GM23338 (cell line): ENCODE results near the gene AKAP7. TPM values are rescaled to one million over a fixed set of nuclear protein-coding genes. Genes with fewer than 3 reads are reported as not detected.
A peak's percentile ranks its signal among the peaks of the same experiment; 100 is the strongest.

Experiments used
- ATAC-seq: fragments of 200-7000 bp; cut with Tn5 transposase; 3 replicates; pipeline ENCODE4 v1.9.1; 2020
- DNase-seq: peaks from one replicate; pipeline ENCODE4 v3.0.0-alpha.2; 2015; ENCODE audit warnings: low spot score
- H2AFZ ChIP-seq: fragments of 200-600 bp; sonication (generic); 2 replicates; pipeline ENCODE4 v1.8.0; 2016; ENCODE audit warnings: antibody characterized with exemption, mild to moderate bottlenecking, moderate library complexity
- H3F3A ChIP-seq: fragments of 200-600 bp; sonication (generic); replicated peaks from 2 replicates; pipeline ENCODE4 v1.8.0; 2017; ENCODE audit warnings: antibody characterized with exemption, mixed run types, low read depth
- H3K27ac ChIP-seq: fragments of 200-600 bp; sonication (generic); 2 replicates; pipeline ENCODE4 v1.6.1; 2016; ENCODE audit warnings: low read depth
- H3K27me3 ChIP-seq: fragments of 200-600 bp; sonication (generic); 2 replicates; pipeline ENCODE4 v1.8.0; 2016; ENCODE audit warnings: mild to moderate bottlenecking, mixed run types, moderate library complexity; ENCODE audit not compliant: insufficient read depth
- H3K36me3 ChIP-seq: fragments of 200-600 bp; sonication (generic); 2 replicates; pipeline ENCODE4 v1.8.0; 2016; ENCODE audit warnings: mild to moderate bottlenecking; ENCODE audit not compliant: insufficient read depth
- H3K4me1 ChIP-seq: fragments of 200-600 bp; sonication (generic); 2 replicates; pipeline ENCODE4 v1.8.0; 2016; ENCODE audit warnings: mild to moderate bottlenecking, moderate library complexity; ENCODE audit not compliant: insufficient read depth
- H3K4me2 ChIP-seq: fragments of 200-600 bp; sonication (generic); 2 replicates; pipeline ENCODE4 v1.7.1; 2017; ENCODE audit warnings: mixed run types
- H3K4me3 ChIP-seq: fragments of 200-600 bp; sonication (generic); 2 replicates; pipeline ENCODE4 v1.6.1; 2016; ENCODE audit warnings: mixed run types
- H3K79me2 ChIP-seq: fragments of 200-600 bp; sonication (generic); replicated peaks from 2 replicates; pipeline ENCODE4 v1.8.0; 2017; ENCODE audit warnings: mild to moderate bottlenecking; ENCODE audit not compliant: insufficient read depth
- H3K9me2 ChIP-seq: fragments of 200-600 bp; sonication (generic); 2 replicates; pipeline ENCODE4 v1.8.0; 2017; ENCODE audit not compliant: insufficient read depth
- H4K20me1 ChIP-seq: fragments of 200-600 bp; sonication (generic); replicated peaks from 2 replicates; pipeline ENCODE4 v1.8.0; 2017; ENCODE audit warnings: mild to moderate bottlenecking; ENCODE audit not compliant: insufficient read depth
- H3K27ac Mint-ChIP-seq: 2 replicates; pipeline ENCODE4 v1.8.0; 2020; ENCODE audit warnings: inconsistent platforms, mild to moderate bottlenecking, moderate library complexity, mixed read lengths
- H3K27me3 Mint-ChIP-seq: 3 replicates; pipeline ENCODE4 v1.8.0; 2022; ENCODE audit warnings: low read depth, mild to moderate bottlenecking, moderate library complexity, mixed read lengths, inconsistent platforms; ENCODE audit not compliant: insufficient read depth, poor library complexity
- H3K36me3 Mint-ChIP-seq: 3 replicates; pipeline ENCODE4 v1.8.0; 2021; ENCODE audit warnings: low read depth, mild to moderate bottlenecking, inconsistent platforms, moderate library complexity, mixed read lengths
- H3K4me1 Mint-ChIP-seq: 3 replicates; pipeline ENCODE4 v1.8.0; 2020; ENCODE audit warnings: mild to moderate bottlenecking, inconsistent platforms, mixed read lengths
- H3K4me3 Mint-ChIP-seq: 3 replicates; pipeline ENCODE4 v1.8.0; 2021; ENCODE audit warnings: moderate library complexity, mild to moderate bottlenecking, inconsistent platforms, mixed read lengths
- H3K9me3 Mint-ChIP-seq: 3 replicates; pipeline ENCODE4 v1.8.0; 2020; ENCODE audit warnings: moderate library complexity, mild to moderate bottlenecking, inconsistent platforms, mixed read lengths
- CREB1 ChIP-seq: fragments of 250-450 bp; sonication (Bioruptor Pico); IDR thresholded peaks from 2 replicates; pipeline ENCODE4 v1.5.0; 2020; ENCODE audit warnings: low read depth, mild to moderate bottlenecking, moderate library complexity
- EZH2 ChIP-seq: fragments of 200-600 bp; sonication (generic); IDR thresholded peaks from one replicate; pipeline ENCODE4 v1.8.0; 2017; ENCODE audit warnings: antibody characterized with exemption, mild to moderate bottlenecking, low read depth; ENCODE audit not compliant: unreplicated experiment
- JUNB ChIP-seq: IDR thresholded peaks from one replicate; pipeline ENCODE4 v1.6.1; 2016; ENCODE audit warnings: antibody characterized with exemption; ENCODE audit not compliant: unreplicated experiment
- POLR2AphosphoS5 ChIP-seq: IDR thresholded peaks from 2 replicates; pipeline ENCODE4 v1.6.1; 2016; ENCODE audit warnings: antibody characterized with exemption, low read depth
- STAT1 ChIP-seq: IDR thresholded peaks from one replicate; pipeline ENCODE4 v1.6.1; 2016; ENCODE audit warnings: antibody characterized with exemption; ENCODE audit not compliant: unreplicated experiment
- ZNF331 ChIP-seq: fragments of 250-450 bp; sonication (Bioruptor Pico); IDR thresholded peaks from 2 replicates; pipeline ENCODE4 v1.5.0; 2020; ENCODE audit warnings: low read depth, mild to moderate bottlenecking, moderate library complexity
- ZNF462 ChIP-seq: fragments of 250-450 bp; sonication (Bioruptor Pico); IDR thresholded peaks from 2 replicates; pipeline ENCODE4 v1.5.0; 2020; ENCODE audit warnings: mild to moderate bottlenecking, moderate library complexity
- polyA plus RNA-seq: library from polyadenylated mRNA; unstranded; fragments of >200 nt; fragmentation: Nextera tagmentation; extraction: Ambion mirVana; gene quantifications from 2 replicates; pipeline ENCODE4 v1.2.1, GENCODE V29; 2016
- total RNA-seq: library from RNA; depleted of rRNA; stranded (reverse); fragments of >200 nt; shearing (Covaris generic); gene quantifications from 2 replicates; pipeline ENCODE4 v1.2.3, GENCODE V29; 2014

Gene AKAP7
- total and polyA plus RNA-seq, 2 experiments from 2014 or later = 12.2 to 20.0 TPM

- Histone ChIP-seq H3K9me2 (0 out of 2 replicates have a peak, but pooled peaks cover 5% of the 10 kb centered on the region), H3K79me2 (no peaks in the 10 kb centered on the region), H3F3A (no peaks in the 10 kb centered on the region), H3K4me2 (no peak overlapping the region), H4K20me1 (no peaks in the 10 kb centered on the region), H3K27ac (no peak overlapping the region), H3K4me3 (no peak overlapping the region), H3K27me3 (no peaks in the 10 kb centered on the region), H2AFZ (no peak overlapping the region), H3K4me1 (peaks cover 30% of the 10 kb centered on the region), H3K36me3 (no peaks in the 10 kb centered on the region)
- no peaks in the 10 kb centered on the region for H3K27me3 Mint-ChIP-seq
- peaks cover 9% of the 10 kb centered on the region for H3K36me3 Mint-ChIP-seq
- TF ChIP-seq ZNF462 (CRISPR knock-in tag) (no peak), POLR2AphosphoS5 (no peak), STAT1 (no peak)
- H3K27ac Mint-ChIP-seq = no peak overlapping the region
- peaks cover 29% of the 10 kb centered on the region for H3K4me1 Mint-ChIP-seq
- DNase-seq = no peak
- H3K9me3 Mint-ChIP-seq = no peaks in the 10 kb centered on the region
- no peak overlapping the region for H3K4me3 Mint-ChIP-seq
- no peak for ATAC-seq
These were observed 71.4 kb downstream of the AKAP7 start for GRCh38 chr6:131206463-131207251.

- Mint-ChIP-seq H3K4me3 (no peak overlapping the region), H3K4me1 (peaks cover 29% of the 10 kb centered on the region), H3K36me3 (peaks cover 7% of the 10 kb centered on the region), H3K9me3 (no peaks in the 10 kb centered on the region), H3K27me3 (no peaks in the 10 kb centered on the region), H3K27ac (no peak overlapping the region)
- Histone ChIP-seq H3K4me2 (peak overlapping the region; percentile 12; the same call in 1 of the 2 replicates), H3F3A (no peaks in the 10 kb centered on the region), H3K4me1 (peaks cover 27% of the 10 kb centered on the region), H2AFZ (no peak overlapping the region), H3K9me2 (0 out of 2 replicates have a peak, but pooled peaks cover 5% of the 10 kb centered on the region), H3K27me3 (no peaks in the 10 kb centered on the region), H3K36me3 (no peaks in the 10 kb centered on the region), H3K79me2 (no peaks in the 10 kb centered on the region), H4K20me1 (no peaks in the 10 kb centered on the region), H3K4me3 (no peak overlapping the region), H3K27ac (no peak overlapping the region)
- TF ChIP-seq EZH2 (no peak), ZNF331 (CRISPR knock-in tag) (no peak), POLR2AphosphoS5 (no peak), CREB1 (no peak), JUNB (no peak)
- no peak for DNase-seq
- no peak for ATAC-seq
These were observed 73.5 kb downstream of the AKAP7 start for GRCh38 chr6:131208787-131209186.
